GM19025 (cell line): ENCODE measurements around the gene CYP27B1.

Experiments
- ATAC-seq: cut with Tn5 transposase; IDR thresholded peaks from one replicate; pipeline ENCODE4 v1.9.1; 2021; ENCODE audit warnings: mild to moderate bottlenecking, low read depth, moderate library complexity; ENCODE audit not compliant: unreplicated experiment

CYP27B1 gene, protein sequence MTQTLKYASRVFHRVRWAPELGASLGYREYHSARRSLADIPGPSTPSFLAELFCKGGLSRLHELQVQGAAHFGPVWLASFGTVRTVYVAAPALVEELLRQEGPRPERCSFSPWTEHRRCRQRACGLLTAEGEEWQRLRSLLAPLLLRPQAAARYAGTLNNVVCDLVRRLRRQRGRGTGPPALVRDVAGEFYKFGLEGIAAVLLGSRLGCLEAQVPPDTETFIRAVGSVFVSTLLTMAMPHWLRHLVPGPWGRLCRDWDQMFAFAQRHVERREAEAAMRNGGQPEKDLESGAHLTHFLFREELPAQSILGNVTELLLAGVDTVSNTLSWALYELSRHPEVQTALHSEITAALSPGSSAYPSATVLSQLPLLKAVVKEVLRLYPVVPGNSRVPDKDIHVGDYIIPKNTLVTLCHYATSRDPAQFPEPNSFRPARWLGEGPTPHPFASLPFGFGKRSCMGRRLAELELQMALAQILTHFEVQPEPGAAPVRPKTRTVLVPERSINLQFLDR

DNA sequence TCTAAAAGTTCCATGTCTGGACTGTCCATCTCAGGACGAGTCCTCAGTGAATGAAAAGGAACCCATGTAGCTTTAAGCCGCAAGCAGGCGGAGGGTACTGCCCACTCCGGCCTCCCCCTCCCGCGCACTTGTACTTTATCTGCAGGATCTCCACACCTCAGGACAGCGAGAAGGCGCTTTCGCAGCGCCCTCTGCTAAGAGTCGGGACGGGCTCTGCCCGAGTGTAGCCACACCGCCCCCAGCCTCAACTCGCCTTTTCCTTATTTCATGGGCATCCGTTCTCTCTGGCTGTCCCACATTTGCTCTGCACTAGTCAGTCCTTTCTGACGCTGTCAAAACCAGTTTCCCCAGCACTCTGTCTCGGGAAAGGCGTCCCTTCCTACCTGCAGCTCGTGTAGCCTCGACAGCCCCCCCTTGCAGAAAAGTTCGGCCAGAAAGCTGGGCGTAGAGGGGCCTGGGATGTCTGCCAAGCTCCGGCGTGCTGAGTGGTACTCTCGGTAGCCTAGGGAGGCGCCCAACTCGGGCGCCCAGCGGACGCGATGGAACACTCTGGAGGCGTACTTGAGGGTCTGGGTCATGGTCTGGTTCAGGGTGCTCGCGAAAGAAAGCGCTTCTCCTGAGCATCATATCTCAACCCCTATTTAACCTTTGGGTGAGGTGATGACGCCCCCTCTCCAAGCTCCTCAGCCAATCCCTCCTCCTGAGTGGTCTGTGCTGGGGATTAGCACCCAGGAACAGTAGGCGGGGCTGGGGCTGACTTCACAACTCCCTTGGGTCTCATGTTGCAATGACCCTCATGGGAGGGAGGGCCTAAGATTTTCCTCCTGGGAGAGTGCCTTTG is at the start of gene CYP27B1:
Gene CYP27B1 (minus strand): TSS at position 615 of the 841 bp plus-strand sequence. CDS start 37 bp downstream, at position 578.
- no peak for ATAC-seq

DNA sequence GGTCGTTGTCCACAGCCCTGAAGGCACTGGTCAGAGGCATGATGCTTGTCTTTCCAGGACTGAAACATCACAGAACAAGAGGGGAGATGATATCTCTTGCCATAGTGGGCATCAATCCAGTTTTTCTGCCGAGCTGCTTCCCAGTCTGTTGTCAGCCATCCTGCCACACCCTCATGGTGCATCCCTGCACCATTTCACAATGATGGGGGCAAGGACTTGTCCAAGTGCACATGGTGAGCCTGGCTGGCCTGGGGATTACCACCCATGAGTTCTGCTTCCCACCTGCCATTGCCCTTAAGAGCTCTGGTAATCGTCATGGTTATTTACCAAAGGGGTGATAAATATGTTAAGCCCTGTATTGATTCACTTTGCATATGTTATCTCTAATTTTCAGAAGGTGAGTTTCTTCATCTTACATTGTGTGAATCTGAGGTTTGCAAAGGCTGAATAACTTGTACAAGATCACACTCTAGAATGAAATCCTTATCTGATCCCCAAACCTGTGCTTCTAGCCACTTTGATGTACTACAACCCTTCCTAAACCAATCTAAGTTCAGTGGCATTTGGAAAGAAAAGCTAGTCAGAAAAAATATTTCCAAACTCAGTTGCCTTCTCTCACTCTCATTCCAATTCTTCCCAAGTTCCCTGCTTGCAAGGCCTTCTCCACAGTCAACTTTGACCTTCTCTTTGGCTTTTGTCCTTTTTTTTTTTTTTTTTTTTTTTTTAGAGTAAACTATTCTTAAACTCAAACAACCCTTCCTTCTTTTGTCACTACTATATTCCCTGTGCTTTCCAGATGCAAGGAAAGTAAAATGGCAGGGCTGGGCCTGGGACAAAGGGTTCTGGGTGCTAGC is 49.4 kb upstream of the CYP27B1 start:
- ATAC-seq = no peak

DNA sequence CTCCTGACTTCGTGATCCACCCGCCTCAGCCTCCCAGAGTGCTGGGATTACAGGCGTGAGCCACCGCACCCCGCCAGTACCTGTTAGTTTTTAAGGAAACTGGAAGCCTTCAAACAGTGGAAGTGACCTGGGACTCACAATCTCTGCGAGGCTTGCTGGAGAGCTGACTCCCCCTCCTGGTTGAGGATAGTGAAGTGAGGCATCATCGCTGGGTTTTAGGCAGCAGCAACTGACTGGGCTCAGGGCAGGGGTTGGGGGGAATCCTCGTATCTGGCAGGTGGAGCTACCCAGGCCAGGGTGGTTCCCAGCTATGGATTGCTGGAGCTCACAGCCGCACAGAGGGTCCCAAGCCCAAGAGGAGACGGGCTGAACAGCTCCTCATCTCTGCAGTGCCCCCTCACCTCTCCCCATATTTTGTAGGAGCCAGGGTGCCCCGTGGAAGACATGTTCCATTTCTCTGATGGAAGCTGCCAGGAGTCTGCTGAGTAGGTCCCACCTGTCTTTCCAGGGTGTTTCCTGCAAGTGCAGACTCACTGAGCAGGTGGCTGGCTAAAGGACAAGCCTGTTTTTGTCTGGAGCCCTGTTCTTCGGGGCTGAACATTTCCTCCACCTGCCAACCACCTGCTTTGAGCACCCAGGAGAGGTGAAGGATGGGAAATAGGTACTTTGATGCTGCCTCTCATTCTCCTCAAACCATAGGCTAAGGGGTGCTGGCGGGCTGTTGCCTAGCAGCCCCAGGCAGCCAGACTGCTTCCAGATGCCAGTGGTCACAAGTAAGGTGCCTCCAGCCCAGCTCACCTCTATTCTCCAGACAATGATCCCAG is 48.5 kb upstream of the CYP27B1 start:
- no peak for ATAC-seq

DNA sequence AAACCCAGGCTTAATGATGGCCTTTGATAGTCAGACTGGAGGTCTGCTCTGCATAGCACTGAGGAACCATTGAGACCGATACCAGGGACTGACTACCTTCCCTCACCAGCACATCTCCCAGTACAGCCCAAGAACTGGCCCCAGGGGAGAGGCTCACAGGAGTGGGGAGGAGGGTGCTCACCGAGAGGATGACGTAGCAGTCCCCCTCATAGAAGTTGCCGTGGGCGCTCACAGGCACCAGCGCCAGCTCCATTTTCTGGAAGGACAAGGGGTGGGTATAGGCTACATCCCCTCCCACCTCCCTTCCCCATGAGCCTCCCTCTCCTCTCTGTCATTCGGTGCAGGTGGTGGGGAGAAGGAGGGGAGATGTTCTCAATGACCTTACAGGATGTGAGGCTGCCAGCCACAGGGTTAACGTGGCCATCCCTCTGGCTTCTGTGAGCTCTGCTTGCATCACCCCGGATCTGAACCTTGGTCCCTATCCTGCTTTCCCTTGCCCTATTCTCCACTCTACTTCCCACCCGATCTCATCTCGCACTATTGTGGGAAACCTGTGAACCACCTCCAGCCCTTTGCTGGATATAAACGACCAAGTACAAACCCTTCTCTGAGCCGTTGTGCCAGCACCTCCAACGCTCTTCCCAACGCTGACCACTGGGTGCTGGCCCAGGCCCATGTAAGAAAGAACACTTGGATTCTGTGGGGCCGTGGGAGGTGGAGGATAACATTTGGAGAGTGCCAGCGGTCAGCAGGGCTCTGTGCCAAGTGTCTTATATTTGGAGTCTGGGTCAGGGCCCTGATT is 47.3 kb upstream of the CYP27B1 start:
- ATAC-seq = no peak

DNA sequence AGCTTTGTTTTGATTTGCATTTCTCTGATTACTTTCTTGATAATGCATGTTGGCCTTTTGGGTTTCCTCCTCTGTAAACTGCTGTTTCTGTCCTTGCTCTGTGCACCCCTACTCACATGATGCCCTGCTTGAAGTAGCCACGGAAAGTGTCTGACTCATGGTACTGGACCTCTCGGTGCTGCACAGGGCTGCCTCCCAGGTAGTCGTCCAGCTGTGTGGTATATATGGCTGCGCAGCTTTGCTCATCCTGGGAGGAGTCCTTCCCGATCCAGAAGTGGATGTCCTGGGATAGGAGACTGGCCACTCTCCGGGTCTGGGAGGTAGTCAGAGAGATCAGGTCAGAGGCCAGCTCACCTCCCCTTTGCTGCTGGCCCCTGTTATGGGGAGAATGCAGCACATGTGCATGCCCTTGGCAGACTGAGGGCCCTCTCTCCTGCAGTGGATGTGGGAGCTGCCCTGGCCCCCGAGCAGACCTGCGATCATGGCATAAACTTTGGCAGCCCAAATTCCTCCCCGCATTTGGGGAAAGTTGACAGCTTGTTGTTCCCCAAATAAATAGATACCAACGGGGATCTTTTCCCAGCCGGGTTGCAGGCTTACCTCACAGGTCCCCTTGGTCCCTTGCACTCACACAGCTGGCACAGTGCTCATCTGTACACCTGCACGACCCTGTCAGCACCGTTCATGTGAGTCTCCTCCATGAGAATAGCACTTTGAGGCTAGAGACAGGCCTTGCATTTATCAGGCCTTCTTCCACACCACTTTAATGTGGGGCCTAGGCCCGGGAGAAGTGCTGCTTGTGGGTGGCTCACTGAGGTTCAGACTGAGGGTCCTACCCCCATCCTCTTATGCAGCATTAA is 46.5 kb upstream of the CYP27B1 start:
- ATAC-seq = no peak

DNA sequence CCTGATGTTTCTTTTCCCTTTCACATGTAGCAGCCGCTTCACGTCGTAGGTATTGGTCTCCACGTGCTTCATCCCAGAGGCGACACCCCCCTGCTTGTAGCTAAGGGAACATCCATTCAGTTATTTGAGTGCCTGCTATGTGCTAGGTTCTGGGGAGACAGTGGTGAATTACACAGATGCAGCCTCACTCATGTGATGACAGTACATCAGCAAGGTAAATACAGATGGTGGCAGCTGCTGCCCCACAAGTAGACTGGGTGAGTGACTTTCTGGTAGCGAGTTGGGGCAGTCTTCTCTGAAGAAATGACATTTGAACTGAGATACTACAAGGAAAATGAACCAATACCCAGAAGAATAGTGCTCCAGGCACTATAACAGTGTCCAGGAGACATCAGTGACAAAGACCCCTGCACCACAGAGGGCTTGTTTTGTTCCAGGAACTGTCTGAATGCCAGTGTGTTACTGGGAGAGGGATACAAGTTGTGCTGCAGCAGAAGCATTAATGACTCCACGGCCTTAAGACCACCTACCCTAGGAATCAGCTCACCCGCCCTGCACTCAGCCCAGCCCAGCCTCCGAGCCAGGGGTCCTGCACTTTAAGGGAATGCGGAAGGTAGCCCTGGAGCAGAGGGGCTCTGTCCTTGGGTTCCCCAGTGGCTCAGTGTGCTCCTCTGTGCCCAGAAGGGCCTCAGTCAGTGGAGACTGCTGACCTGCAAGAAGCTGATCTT is 44.3 kb upstream of the CYP27B1 start:
- ATAC-seq = no peak

DNA sequence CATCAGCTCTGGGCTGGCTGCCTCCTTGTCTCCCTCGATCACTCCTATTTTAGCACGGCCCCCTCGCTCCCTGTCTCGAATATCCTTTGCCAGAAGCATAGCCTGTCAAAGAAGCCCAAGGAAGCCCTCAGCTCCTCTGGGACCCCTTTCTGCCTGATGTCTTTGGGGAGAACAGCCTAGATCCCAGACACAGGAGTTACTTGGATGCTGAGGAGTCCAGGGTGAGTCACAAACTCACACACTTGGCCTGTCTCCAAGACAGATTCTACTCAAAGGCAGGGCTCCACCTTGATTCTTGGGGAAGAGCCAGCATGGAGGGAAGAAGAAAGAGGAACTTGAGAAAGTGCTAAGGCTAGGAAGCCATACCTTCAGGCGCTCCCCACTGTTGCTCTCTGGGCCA is 43.6 kb upstream of the CYP27B1 start:
- no peak for ATAC-seq

DNA sequence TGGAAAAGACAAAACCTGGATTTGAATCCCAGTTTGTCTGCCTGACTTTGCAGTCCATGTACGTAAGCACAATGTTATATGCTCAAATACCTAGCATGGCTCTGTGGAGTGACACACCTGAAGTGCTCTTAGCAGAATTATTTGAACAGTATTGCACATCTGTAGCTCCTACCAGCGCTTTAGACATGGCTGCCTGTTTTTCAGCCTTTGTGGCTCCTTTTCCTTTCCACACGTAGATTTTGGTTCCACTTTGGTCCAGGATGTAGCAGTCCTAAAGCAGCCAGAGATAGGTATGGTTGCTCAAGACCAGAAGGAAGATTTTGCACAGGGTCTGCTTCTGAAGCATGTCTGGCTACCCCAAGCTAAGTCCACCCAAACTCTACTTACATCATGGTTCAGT is 42.5 kb upstream of the CYP27B1 start:
- no peak for ATAC-seq

DNA sequence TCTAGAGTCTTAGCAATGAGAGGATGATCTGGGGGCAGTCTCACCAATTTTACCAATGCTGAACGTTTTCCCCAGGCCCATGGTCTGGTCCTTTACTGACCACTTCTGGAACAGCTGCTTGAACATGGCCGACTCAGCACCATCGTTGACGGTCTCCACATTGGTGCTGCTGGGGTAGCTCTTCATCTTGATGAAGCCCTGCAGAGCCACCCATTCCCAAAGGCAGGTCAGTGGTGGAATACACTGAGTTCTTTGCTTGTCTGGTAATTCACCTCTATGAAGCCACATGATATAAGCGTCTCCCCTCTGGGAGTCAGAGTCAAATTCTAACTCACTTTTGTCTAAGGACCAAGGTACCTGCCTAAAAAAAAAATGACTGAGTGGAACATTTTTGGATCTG is 41.5 kb upstream of the CYP27B1 start:
- ATAC-seq = no peak

DNA sequence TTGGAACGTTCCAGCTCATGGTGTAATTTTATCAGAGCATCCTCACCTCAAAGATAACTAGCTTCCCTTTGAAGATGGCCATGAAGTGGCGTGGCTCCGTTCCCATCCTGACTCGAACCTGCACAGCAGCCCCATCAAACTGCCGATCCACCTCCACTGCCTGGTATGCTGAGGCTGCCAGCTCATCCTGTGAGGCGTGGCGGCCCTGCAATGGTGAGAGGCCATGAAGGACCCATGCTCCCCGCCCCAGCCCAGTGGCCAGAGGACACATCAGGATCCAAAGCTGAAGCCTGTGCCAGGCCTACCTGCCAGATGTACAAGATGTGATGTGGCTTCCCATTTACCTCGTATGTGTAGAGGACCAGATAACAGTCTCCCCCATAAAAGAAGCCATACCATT is 40.4 kb upstream of the CYP27B1 start:
- ATAC-seq = no peak

DNA sequence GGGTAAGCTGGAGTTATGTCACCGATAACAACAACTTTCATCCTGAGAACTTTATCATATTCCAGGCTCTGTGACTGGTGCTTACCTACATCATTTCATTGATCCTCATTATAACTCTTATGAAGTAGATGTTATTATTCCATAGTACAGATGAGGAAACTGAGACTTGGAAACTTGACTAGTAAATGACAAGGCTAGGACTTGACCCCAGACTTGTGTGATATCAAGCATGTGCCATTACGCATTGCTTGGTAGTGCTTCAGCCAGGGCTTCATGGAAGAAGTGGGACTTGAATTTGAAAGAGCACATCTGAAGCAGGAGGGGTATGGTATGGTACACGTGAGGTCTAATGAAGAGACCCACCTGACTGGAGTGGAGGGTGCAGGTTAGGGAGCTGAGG is 39.8 kb upstream of the CYP27B1 start:
- ATAC-seq = no peak

DNA sequence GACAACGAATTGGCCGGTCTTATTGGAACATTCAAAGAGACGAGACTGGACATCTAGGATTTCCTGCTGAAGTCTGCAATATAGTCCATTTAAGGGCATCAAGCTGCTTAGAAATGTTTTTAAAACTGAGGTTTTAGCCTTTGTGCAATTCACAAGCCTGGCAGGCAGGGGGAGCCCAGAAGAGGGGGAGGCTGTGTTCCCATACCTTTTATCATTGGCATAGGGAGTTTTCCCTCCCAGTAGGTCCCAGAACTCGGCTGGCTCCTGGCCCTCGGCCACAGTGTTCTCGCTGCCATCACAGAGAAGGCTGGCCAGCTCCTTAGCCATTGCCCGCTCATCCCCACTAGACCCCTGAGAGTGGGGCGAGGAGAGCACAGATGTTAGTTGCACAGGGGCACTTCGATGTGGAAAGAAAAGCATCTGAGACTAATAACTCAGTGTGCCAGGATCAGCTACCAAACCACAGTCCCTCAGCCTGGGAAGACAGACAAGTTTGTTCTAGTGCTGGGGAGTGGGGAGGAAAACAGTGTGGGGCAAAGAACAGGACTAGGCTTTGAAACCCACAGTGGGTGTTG is 36.5 kb upstream of the CYP27B1 start:
- no peak for ATAC-seq

DNA sequence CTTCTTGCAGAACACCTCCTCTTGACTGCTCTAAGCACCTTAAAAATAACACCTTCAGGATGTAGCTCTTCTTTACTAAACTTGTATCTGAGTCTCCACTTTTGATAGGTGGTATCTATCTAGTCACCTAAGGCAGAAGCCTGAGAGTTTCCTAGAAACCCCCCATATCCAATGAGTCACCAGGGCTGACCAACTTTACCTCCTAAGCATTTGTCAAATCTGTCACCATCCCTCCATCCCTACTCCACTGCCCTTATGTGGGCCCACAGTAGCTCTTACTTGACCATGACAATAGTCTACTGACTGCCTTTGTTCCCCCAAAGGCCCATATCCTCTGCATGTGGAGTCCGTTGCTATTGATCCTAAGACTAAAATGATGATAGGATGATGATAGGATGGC is 35.7 kb upstream of the CYP27B1 start:
- no peak for ATAC-seq

DNA sequence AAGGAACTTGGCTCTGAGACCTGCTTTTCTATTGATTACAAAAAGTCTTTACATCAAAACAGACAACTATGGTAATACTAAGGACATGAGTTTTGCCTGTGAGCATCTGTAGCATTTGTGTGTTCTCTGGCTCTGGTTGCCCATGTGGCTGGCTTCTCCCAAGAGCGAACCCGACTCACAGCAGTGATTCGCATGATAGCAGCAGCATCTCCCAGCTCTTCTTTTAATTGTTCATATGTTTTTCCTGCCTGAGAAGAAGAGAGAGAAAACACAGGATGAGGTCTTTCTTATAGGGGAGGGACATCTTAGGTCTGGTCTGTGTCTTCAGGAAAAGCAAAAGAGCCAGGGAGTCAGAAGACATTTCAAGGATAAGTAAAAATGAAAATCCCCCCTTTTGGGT is 34.1 kb upstream of the CYP27B1 start:
- no peak for ATAC-seq

DNA sequence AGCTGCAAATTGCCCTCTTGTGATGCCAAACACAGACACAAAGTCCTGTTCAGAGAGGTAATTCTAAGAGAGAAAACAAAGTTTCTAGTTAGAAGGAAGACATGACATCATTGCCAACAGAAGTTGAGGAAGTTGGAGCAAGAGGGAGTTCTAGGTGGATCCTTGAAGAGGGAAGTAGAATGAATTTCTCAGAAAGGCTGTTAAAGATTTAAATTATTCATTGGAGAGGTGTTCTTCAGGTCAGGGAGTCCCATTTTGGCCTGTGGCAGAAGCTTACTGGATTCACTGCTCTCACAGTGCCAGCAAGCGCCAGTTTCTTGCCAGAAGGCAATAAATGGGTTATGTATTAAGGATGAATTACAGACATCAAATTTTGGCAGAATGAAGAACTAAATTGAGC is 31.1 kb upstream of the CYP27B1 start:
- ATAC-seq = no peak

DNA sequence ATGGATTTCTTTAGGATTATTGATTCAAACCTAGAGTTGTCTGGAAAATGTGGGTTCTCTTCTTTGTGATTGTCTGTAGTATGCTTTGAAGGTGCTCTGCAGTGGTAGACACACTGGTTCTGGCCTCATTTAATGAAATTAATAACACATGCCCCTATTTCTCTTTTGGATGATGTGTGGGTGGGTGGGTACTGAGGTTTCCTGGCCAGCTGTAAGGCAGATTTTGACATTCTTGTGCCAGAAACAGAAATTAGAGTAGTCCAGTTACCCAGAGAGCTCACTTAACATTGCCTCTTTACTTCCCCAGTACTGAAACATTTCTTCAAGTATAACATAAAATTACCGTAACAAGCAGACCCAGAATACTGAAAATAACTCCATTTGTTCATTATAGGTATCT is 30.1 kb upstream of the CYP27B1 start:
- no peak for ATAC-seq

DNA sequence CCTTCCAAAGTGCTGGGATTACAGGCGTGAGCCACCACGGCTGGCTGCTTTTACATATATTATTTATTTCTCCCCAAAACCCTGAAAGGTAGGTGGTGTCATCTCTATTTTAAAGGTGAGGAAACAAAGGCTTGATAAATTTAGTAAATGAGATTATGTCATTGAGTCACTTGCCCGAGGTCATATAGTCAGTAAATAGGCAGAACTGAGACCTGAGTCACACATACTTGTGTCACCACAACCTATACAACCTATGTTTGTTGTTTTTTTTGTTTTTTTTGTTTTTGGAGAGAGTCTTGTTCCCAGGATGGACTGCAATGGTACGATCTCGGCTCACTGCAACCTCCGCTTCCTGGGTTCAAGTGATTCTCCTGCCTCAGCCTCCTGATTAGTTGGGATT is 28.5 kb upstream of the CYP27B1 start:
- no peak for ATAC-seq
